HG03280 (cell line): ENCODE measurements around the gene MRPL4.

Source experiments
- ATAC-seq: cut with Tn5 transposase; IDR thresholded peaks from one replicate; pipeline ENCODE4 v1.9.1; 2021; ENCODE audit warnings: mild to moderate bottlenecking, moderate library complexity; ENCODE audit not compliant: unreplicated experiment

The MRPL4 gene

DNA sequence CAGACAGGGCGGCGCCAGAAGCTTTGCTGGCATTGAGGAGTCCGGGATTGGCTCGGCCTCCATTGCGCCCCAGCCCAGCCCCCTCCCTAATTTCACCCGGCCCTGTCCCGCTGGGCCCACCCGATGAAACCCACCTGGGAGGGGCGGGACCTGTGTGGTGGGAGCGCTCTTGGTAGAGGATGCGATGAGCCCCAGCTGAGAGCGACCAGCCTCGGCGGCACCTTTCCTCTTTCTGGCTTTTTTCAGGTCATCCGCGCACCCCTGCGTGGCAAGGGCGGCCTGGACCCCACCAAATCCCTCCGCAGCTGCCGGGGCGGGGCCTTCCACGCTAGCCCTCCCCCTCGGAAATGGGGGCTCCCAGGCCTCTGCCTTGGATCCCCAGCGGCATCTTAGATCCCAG, 57.4 kb downstream of the MRPL4 start, which contains the start of gene ZGLP1:
TSS of gene ZGLP1 (minus strand) at position 393 of the 400 bp plus-strand sequence.
- no peak for ATAC-seq
